Gastrocnemius medialis (tissue), 4 donors: Measurements from ENCODE around the gene MYL11.

Source experiments
- CTCF ChIP-seq, 5 experiments: fragments of 450-650 bp in 3 of 5; fragments of 200-600 bp in 2 of 5; sonication (generic) in 2 of 5; IDR thresholded peaks in 4 of 5; conservative IDR thresholded peaks in 1 of 5; 1 replicate in 4 of 5; 2 replicates in 1 of 5; pipeline ENCODE4 v1.5.1; 2016 to 2019; ENCODE audit warnings: antibody characterized with exemption in 5 of 5, mild to moderate bottlenecking in 3 of 5, moderate library complexity in 3 of 5
- POLR2A ChIP-seq, 2 donors: fragments of 450-650 bp; IDR thresholded peaks; one replicate each; pipeline ENCODE4 v1.6.1; 2017; ENCODE audit warnings: antibody characterized with exemption in 2 of 2, mild to moderate bottlenecking in 2 of 2, moderate library complexity in 2 of 2

DNA sequence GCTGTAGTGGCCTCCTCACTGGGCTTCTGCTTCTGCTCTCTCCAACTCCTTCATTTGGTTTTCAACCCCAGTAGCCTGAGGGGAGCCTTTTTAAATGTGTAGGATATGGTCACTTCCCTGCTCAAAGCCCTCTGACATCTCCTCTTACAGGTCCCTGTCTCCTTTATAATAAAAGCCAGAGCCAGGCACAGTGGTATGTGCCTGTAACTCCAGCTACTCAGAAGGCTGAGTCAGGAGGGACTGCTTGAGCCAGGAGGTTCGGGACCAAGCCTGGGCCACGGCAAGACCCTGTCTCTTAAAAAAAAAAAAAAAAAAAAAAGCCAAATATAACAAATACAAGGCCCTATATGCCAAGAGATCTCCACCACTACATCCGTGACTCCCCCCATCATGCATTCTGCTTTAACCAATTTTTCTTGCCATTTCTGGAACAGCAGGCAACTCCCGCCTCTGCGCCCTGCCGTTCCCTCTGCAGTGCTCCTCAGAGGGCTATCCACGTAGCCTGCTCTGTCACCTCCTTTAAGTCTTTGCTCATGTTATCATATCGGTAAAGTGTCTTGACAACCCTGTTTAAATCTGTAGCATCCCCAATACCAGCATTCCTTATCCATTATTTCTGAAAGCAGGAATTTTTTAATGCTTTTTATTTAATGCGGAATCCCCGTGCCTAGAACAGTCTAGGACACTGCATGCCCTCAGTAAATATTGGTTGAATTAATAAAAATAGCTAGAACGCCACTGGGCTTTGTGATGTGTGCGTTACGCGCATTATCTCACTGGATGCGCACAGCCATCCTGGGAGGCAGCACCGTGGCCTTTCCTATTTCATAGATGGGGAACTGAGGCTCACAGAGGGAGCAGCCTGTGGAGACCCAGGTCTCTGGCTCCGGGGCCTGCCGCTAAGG lies 42.3 kb downstream of the MYL11 start:
- TF ChIP-seq POLR2A (IDR thresholded peaks at IDR 0.05), result no peak
- no peak for TF ChIP-seq CTCF (IDR thresholded peaks at IDR 0.05 in 4 of 5, conservative IDR thresholded peaks at IDR 0.05 in 1 of 5)
